Endodermal cell (in vitro differentiated cells): Measurements from ENCODE around the gene PLA2G4D. TPM values are rescaled to one million over a fixed set of nuclear protein-coding genes. Genes with fewer than 3 reads are reported as not detected.

Experiments used
- DNase-seq: peaks from one replicate; pipeline ENCODE4 v3.0.0-alpha.2; 2017
- H3K27ac ChIP-seq: 2 replicates; pipeline ENCODE4 v1.5.1; 2013; ENCODE audit warnings: mild to moderate bottlenecking, low read depth, low read length, moderate library complexity
- H3K27me3 ChIP-seq: 2 replicates; pipeline ENCODE4 v1.6.1; 2013; ENCODE audit warnings: mild to moderate bottlenecking, low read length, moderate library complexity; ENCODE audit not compliant: insufficient read depth, control insufficient read depth, poor library complexity, severe bottlenecking
- H3K36me3 ChIP-seq: 2 replicates; pipeline ENCODE4 v1.7.0; 2013; ENCODE audit warnings: mild to moderate bottlenecking, low read length, moderate library complexity; ENCODE audit not compliant: control insufficient read depth, insufficient read depth
- H3K4me1 ChIP-seq: one replicate; pipeline ENCODE4 v1.7.0; 2013; ENCODE audit warnings: low read length; ENCODE audit not compliant: control insufficient read depth, insufficient read depth
- H3K4me3 ChIP-seq: 2 replicates; pipeline ENCODE4 v1.5.1; 2013; ENCODE audit warnings: mild to moderate bottlenecking, low read length, moderate library complexity
- H3K9ac ChIP-seq: 2 replicates; pipeline ENCODE4 v1.6.1; 2013; ENCODE audit warnings: mild to moderate bottlenecking, low read length, moderate library complexity; ENCODE audit not compliant: poor library complexity, severe bottlenecking; ENCODE audit errors: extremely low read depth
- H3K9me3 ChIP-seq: 2 replicates; pipeline ENCODE4 v1.6.1; 2013; ENCODE audit warnings: mild to moderate bottlenecking, low read length, moderate library complexity; ENCODE audit not compliant: control insufficient read depth
- H3K27ac Mint-ChIP-seq: 2 replicates; pipeline ENCODE4 v1.8.0; 2020; ENCODE audit warnings: mixed read lengths
- H3K27me3 Mint-ChIP-seq: 2 replicates; pipeline ENCODE4 v1.8.0; 2021; ENCODE audit warnings: mild to moderate bottlenecking, mixed read lengths; ENCODE audit not compliant: insufficient read depth
- H3K36me3 Mint-ChIP-seq: 2 replicates; pipeline ENCODE4 v1.8.0; 2020; ENCODE audit warnings: low read depth, mixed read lengths
- H3K4me1 Mint-ChIP-seq: 2 replicates; pipeline ENCODE4 v1.8.0; 2020; ENCODE audit warnings: mixed read lengths
- H3K4me3 Mint-ChIP-seq: 2 replicates; pipeline ENCODE4 v1.8.0; 2020; ENCODE audit warnings: mild to moderate bottlenecking, moderate library complexity, mixed read lengths
- H3K9me3 Mint-ChIP-seq: 2 replicates; pipeline ENCODE4 v1.8.0; 2020; ENCODE audit warnings: mild to moderate bottlenecking, mixed read lengths
- CTCF ChIP-seq: fragments of 200-600 bp; sonication (generic); conservative IDR thresholded peaks from 2 replicates; pipeline ENCODE4 v1.5.0; 2021; ENCODE audit warnings: antibody characterized with exemption, mild to moderate bottlenecking
- WGBS, 2 experiments: methylation state at CpG; one replicate each; pipeline versions ENCODE4 v1.1.5 to v1.1.7; 2013; ENCODE audit warnings: missing lambda C conversion rate in 2 of 2, mixed read lengths in 1 of 2; ENCODE audit not compliant: insufficient coverage in 1 of 2, insufficient read length in 1 of 2; 5-methylcytosine and 5-hydroxymethylcytosine counted together
- total RNA-seq, 2 donors: library from RNA; stranded (reverse); fragmentation: NEBNext Ultra II Directional in 1 of 2; extraction: Animal tissue kit (Norgen Biotek cat#: 25700) in 1 of 2; gene quantifications; 2 replicates in 1 of 2; 3 replicates in 1 of 2; pipeline ENCODE4 v1.2.1, GENCODE V29; 2021

PLA2G4D gene
- total RNA-seq, 2 donors from 2014 or later = not detected

- Histone ChIP-seq H3K4me3 (no peak overlapping the region), H3K27me3 (no peaks in the 10 kb centered on the region), H3K9me3 (no peaks in the 10 kb centered on the region), H3K36me3 (no peaks in the 10 kb centered on the region), H3K27ac (no peak overlapping the region), H3K4me1 (no peaks in the 10 kb centered on the region), H3K9ac (no peak overlapping the region)
- peak; percentile 29 for DNase-seq
- no peak overlapping the region for H3K4me3 Mint-ChIP-seq
- H3K27me3 Mint-ChIP-seq = no peaks in the 10 kb centered on the region
- TF ChIP-seq CTCF = no peak
- 87 to 89% methylated on average over 3 to 5 of the region's 5 CpGs for whole genome bisulfite sequencing, 2 experiments
- no peak overlapping the region for H3K27ac Mint-ChIP-seq
- H3K36me3 Mint-ChIP-seq = no peaks in the 10 kb centered on the region
- H3K4me1 Mint-ChIP-seq = no peaks in the 10 kb centered on the region
- peaks cover under 1% of the 10 kb centered on the region for H3K9me3 Mint-ChIP-seq
Measured at GRCh38 chr15:42042602-42043400, 51.6 kb downstream of the PLA2G4D start.

GRCh38 chr15:42038401-42038800 lies 56.0 kb downstream of the PLA2G4D start:
- no peak overlapping the region for H3K9ac ChIP-seq
- peaks cover 3% of the 10 kb centered on the region for H3K9me3 Mint-ChIP-seq

GRCh38 chr15:42037656-42038055 lies 56.7 kb downstream of the PLA2G4D start:
- peak; percentile 28 for DNase-seq

More at GRCh38 chr15:42038401-42038800, 56.0 kb downstream of the PLA2G4D start:
- H3K4me3 ChIP-seq = no peak overlapping the region
- H3K36me3 ChIP-seq = no peaks in the 10 kb centered on the region
- no peaks in the 10 kb centered on the region for H3K9me3 ChIP-seq
- peaks cover 5% of the 10 kb centered on the region for H3K4me1 Mint-ChIP-seq
- no peaks in the 10 kb centered on the region for H3K36me3 Mint-ChIP-seq
- 93% methylated on average over 5 to 6 of the region's 6 CpGs for WGBS, 2 experiments
- H3K27me3 ChIP-seq = no peaks in the 10 kb centered on the region
- DNase-seq = peak; percentile 27
- no peaks in the 10 kb centered on the region for H3K27me3 Mint-ChIP-seq
- no peak overlapping the region for H3K27ac Mint-ChIP-seq
- H3K4me1 ChIP-seq = no peaks in the 10 kb centered on the region
- TF ChIP-seq CTCF = no peak
- H3K27ac ChIP-seq = no peak overlapping the region
- no peak overlapping the region for H3K4me3 Mint-ChIP-seq

More at GRCh38 chr15:42037656-42038055, 56.7 kb downstream of the PLA2G4D start:
- Histone ChIP-seq H3K4me1 (no peaks in the 10 kb centered on the region), H3K27ac (no peak overlapping the region), H3K9me3 (no peaks in the 10 kb centered on the region), H3K9ac (no peak overlapping the region), H3K4me3 (no peak overlapping the region), H3K27me3 (no peaks in the 10 kb centered on the region), H3K36me3 (no peaks in the 10 kb centered on the region)
- peaks cover 3% of the 10 kb centered on the region for H3K9me3 Mint-ChIP-seq
- H3K36me3 Mint-ChIP-seq = no peaks in the 10 kb centered on the region
- H3K27ac Mint-ChIP-seq = no peak overlapping the region
- peaks cover 5% of the 10 kb centered on the region for H3K4me1 Mint-ChIP-seq
- no peak for TF ChIP-seq CTCF
- 72 to 80% methylated on average over 5 to 8 of the region's 8 CpGs for WGBS, 2 experiments
- no peak overlapping the region for H3K4me3 Mint-ChIP-seq
- no peaks in the 10 kb centered on the region for H3K27me3 Mint-ChIP-seq
